ENCODE measurements around the gene COMMD9.

COMMD9 gene

DNA sequence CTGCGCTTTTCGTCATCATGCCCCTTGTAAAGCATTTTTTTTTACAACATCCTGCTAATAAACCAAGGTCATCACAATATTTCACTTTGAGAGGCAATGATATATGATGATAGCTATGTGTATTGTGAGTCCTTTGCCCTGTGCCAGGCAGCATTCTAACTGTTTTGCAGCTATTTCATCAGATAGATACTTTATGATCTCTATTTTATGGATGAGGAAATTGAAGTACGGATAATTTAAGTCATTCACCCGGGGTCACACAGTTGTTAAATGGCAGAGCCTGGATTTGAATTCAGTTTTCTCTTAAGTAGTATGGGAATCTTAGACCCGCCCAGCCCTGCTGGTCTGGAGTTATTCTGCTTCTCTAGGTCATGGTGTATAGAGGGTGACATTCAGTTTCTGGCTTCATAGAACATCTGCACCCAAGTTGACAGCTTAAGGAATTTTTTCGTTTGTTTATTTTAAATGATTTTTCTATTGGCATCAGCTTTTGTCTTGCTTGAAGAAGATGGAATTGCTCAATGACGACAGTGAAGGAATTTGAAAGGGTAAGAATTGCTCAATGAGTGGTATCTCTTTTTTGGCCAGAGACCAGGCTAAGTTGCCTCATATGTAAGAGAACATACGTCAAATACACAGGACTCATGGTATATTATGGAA lies 7.8 kb upstream of the COMMD9 start:
- DNase-seq (ENCODE audit: low read depth): no peak

DNA sequence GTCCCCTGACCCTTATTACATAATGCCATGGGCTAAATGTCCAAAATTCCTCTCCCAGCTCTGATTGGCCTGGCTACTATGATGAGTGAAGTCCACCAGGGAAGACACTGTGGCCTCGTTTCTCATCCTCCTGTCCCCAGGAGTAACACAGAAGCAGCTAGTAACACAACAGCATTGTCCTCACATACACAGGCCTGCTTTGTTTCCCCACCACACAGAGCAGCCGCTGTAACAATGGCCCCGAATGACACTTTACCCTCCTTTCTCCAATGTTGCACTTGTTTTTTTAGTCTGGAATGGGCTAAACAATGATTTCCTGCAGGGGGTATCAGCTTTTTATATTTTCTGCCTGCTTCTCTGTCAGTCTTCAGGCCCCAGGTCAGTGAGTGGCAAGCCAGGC lies 6.7 kb upstream of the COMMD9 start, which contains the start of gene PRR5L:
Gene PRR5L (plus strand): TSS at position 363 of the 400 bp plus-strand sequence. CDS start 104,834 bp downstream, outside the sequence.
- DNase-seq (ENCODE audit: low read depth): no peak

GRCh38 chr11:36292311-36292722 lies 3.1 kb upstream of the COMMD9 start:
- DNase-seq (ENCODE audit: low read depth): no peak

GRCh38 chr11:36288442-36289225 lies 590 bp downstream of the COMMD9 start:
- DNase-seq (ENCODE audit: low read depth): no peak

GRCh38 chr11:36282926-36283325 lies 6.3 kb downstream of the COMMD9 start:
- DNase-seq (ENCODE audit: low read depth): no peak

DNA sequence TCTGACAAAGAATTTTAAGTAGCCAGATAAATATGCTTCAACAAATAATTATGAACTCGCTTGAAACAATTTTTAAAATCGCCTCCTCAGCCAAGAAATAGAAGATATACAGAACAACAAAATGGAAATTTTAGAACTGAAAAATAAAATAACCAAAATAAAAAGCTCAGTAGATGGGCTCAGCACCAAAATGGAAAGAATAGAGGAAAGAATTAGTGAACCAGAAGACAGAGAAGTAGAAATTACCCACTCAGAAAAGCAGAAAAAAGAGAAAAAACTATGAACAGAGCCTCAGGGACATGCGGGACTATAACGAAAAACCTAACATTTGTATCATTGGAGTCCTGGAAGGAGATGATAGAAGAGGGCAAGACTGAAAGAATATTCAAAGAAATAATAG lies 7.4 kb downstream of the COMMD9 start:
- DNase-seq (ENCODE audit: low read depth): no peak

DNA sequence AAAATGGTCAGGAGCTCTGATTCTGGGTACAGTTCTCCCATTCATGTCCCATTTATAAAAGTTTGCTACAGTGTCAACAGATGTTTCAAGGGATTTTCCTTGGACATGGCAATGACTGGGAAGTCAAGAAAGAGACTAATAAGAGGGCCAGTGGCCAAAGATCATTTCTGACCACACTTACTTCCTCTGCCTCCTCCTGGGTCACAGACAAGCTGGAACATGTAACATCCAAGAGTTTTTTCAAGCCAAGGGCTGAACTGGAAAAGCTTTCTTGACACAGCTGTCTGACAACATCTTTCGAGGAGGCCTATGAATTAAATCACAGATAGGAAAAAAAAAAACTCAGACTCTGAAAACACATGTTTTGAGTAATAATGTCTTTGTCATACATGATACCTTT lies 8.7 kb downstream of the COMMD9 start:
- DNase-seq (ENCODE audit: low read depth): no peak

DNA sequence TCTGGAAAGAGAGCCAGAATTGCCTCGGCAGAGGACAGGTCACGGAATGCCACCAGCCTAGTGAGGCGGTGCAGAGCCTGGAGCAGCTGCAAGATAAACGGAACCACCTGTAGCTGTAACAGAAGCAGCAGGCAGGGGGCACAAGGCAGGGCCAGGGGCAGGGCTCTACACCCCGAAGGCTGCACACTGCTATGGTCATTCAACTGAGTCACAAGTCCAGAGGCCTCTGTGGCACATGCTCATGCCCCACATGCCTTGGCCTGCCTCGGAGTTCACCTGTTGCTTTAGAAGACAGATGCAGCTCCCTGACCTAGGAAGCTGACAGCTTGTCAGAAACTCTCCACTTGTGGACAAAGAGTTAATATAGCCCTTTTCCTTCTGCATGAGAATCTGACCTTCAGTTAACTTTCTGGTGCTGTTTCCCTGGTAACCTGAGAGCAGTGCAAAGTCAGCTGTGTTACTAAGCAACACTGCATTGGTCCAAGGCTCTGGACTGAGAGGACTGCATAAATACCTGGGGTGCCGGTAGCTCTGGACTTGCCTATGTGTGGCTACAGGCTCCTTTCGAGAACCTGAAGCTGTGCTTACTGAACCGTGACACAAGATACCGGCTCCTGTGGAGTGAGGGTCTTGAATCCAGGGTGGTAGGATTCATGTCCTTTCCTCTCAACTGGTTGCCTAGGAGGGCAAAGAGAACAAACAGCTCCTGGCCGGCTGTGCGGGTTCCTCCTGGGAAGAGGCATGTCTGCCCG lies 10.5 kb downstream of the COMMD9 start:
- DNase-seq (ENCODE audit: low read depth): no peak

DNA sequence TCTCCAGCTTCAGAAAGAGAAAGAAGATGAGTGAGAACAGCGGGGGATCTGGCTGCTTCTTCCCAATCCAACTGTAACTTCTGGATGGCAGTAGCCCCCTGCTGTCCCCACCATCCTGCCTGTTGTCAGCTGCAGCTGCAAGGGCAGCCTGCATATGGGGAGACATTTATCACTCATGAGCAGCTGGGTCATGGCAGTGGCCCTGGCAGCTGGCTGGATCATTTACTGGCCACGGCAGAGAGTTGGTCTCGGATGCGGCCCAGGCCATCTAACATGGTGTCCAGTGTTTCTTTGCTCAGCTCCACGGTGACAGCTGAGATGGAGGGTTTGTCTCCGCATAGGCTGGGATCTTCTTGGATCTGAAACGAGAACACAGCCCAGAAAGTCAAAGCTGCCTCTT lies 14.8 kb downstream of the COMMD9 start:
- DNase-seq (ENCODE audit: low read depth): no peak

- DNase-seq (ENCODE audit: low read depth): no peak
Observed at GRCh38 chr11:36273110-36273509, 16.1 kb downstream of the COMMD9 start.

GRCh38 chr11:36271794-36272407 lies 17.3 kb downstream of the COMMD9 start:
- no peak for DNase-seq (ENCODE audit: low read depth)

DNA sequence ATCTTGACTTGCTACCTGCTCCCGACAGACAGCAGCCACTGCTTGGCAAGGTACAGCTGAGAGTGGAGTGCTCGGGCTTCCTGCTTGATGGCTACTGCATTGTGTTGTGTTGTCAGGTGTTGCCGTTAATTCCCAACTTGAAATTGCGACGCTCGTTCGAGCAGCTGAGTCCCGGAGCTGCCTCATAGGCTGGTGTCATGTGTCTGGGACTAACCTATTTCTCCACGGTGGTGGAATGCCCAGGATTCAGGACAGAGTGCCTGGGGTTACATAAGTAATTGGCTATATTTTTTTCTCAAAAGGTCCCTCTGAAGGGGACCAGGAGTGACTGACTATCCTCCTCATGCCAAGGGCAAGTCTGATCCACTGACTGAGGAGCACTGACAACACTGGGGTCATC lies 18.5 kb downstream of the COMMD9 start:
- no peak for DNase-seq (ENCODE audit: low read depth)

GRCh38 chr11:36268337-36268985 lies 20.8 kb downstream of the COMMD9 start:
- DNase-seq (ENCODE audit: low read depth): no peak

GRCh38 chr11:36266767-36267166 lies 22.5 kb downstream of the COMMD9 start:
- no peak for DNase-seq (ENCODE audit: low read depth)

DNA sequence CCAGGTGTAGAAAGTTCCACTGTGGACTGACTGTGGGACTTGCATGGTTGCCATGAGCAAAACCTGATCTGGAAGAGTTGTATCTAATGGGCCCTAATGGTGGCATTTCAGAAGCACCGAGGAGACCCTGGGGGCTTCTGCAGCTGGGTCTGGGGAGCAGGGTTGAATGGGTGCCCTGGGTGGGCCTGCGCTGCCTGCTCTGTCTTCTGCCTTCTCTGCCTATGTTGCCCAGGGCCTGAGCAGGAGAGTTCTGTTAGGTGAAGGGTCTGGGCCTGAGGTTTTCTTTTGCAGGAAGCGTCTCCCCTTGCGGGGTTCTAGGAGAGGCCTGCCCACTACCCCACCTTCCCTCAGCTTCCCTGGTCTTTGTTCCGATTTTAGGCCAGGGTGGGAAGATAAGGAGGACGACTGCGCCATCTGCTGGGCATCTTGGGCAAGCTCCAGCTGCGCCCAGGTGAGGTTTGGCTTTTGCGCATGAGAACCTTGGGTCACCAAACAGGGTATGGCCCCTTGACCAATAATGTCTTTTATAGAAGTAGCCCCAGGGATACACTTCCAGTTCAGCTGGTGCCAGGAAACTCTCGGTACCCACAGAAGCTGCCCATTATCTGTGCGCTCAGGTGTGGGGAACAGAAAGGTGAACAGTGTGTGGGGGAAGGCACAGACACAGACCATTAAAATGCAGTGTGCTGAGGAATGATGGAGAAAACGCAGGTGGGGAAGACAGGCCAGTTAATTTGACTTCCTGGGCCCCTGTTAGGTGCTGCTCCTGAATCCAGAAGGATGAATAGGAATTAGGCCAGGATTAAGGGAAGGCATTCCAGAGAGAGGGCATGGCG lies 23.2 kb downstream of the COMMD9 start:
- DNase-seq (ENCODE audit: low read depth): peak; percentile 38

GRCh38 chr11:36264973-36265344 lies 24.3 kb downstream of the COMMD9 start:
- no peak for DNase-seq (ENCODE audit: low read depth)

DNA sequence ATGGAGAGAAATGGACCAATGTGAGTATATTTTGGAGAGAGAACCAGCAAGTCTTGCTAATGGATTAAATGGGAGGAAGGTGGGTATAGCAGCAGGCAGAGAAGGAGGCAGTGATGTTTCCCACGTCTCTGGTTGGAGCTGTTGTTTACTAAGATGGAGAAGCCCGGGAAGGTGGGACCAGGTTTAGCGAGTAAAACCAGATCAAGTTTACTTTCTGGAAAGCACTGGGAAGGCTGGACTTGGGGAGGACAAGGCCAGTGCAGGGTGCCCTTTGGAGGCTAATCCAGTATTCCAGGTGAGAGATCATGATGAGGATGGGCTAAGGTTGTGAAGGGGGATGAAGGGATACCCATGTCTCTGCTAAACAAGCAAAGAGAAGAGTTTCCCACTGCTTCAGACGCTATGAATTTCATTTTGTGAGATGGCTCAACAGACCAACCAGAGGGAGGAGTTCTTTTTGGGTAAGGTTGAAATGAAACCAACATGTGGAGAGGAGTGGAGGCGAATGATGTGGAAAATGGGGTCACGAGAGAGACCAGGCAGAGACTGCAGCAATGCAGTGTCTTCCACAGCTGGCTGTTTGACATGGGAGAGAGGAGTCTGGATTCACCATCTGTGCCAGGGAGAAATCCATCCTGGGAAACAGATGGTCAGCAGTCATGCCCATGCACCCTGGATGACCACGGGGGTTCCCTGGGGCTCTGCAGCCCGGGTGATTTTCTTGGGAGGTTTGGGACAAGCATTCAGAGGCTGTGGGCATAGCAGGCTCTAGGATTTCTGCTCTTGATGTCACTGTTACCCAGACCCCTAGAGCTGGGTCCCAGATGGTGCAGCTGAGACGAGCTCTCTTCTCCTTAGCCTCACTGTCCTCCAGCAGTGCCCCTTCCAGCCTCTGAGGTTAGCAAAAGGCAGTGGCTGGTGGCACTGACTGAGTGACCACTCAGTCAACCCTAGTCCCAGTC lies 24.9 kb downstream of the COMMD9 start:
- no peak for DNase-seq (ENCODE audit: low read depth)

DNA sequence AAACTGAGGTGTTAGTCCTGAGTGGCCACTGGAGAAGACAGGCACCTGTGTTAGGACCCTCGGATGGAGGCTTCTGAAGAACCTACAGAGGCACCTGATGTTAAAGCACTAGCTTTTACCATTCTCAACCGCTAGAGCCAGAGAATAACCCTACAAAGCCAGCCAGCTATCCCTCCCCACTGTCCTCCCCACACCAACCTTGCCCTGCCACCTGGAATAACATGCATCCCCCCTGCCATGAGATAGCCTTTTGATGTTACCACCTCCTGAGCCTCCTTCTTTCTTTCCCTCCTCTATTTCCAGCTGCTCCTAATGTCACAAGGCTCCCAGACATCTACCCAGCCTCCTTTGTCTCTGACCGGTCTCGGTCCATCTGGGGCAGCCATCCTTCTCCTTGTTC lies 28.1 kb downstream of the COMMD9 start:
- DNase-seq (ENCODE audit: low read depth): no peak

DNA sequence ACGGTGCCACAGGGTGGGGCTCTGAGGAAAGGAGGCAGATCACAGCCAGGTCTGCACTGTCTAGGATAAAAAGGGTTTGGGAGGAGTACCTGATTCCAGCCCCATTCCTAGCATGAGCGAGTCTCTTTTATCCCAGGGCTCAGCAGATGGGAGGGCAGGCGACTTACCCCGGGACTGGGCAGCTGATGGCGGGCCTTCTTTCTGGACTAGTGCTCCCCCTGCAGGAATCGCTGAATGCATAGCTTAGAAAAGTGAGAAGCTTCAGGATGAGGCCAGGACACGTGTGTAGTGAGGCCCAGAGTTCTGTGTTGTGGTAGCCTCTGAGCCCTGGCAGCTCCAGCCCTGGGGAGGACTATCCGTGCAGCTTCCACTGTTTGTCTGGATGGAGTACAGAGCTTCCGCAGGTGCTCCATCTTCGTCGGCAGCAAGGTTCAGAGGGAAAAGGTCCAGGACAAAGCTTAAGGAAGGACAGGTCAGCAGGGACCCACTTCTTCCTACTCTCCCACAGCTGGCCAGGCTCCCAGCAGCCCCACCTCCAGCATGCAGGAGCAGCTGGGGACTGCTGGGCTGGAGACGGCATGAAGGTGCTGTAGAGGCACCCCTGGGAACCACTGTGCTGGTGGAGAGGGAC lies 30.4 kb downstream of the COMMD9 start:
- DNase-seq (ENCODE audit: low read depth): no peak
